HepG2 (cell line): Measurements from ENCODE around the gene GSTK1. TPM values are rescaled to one million over a fixed set of nuclear protein-coding genes. Genes with fewer than 3 reads are reported as not detected.
A peak's percentile ranks its signal among the peaks of the same experiment; 100 is the strongest.

Experiments
- FOXM1 ChIP-seq: sonication (generic); formaldehyde crosslinking; IDR thresholded peaks from 2 replicates; pipeline ENCODE4 v1.5.0; 2020; ENCODE audit warnings: missing genetic modification reagents
- GATAD1 ChIP-seq: IDR thresholded peaks from 2 replicates; pipeline ENCODE4 v1.6.1; 2016; ENCODE audit warnings: missing genetic modification reagents, missing compliant biosample characterization
- JUN ChIP-seq: sonication (generic); formaldehyde crosslinking; IDR thresholded peaks from 2 replicates; pipeline ENCODE4 v1.4.0; 2020; ENCODE audit warnings: mild to moderate bottlenecking, missing genetic modification reagents
- KLF12 ChIP-seq: sonication (generic); formaldehyde crosslinking; IDR thresholded peaks from 2 replicates; pipeline ENCODE4 v1.4.0; 2020; ENCODE audit warnings: missing genetic modification reagents, borderline replicate concordance
- MIER3 ChIP-seq: IDR thresholded peaks from 2 replicates; pipeline ENCODE4 v1.6.1; 2016; ENCODE audit warnings: missing compliant biosample characterization, borderline replicate concordance
- NRL ChIP-seq: sonication (generic); formaldehyde crosslinking; IDR thresholded peaks from 2 replicates; pipeline ENCODE4 v1.5.0; 2020; ENCODE audit warnings: missing genetic modification reagents, mild to moderate bottlenecking, moderate library complexity, borderline replicate concordance
- PCBP2 ChIP-seq: fragments of 200-400 bp; formaldehyde crosslinking; optimal IDR thresholded peaks from 2 replicates; pipeline ENCODE3; 2018; ENCODE audit warnings: low read length, low read depth; ENCODE audit not compliant: poor library complexity, severe bottlenecking
- SOX5 ChIP-seq: IDR thresholded peaks from 2 replicates; pipeline ENCODE4 v1.6.1; 2016; ENCODE audit warnings: borderline replicate concordance
- ZBTB8A ChIP-seq: sonication (generic); formaldehyde crosslinking; IDR thresholded peaks from 2 replicates; pipeline ENCODE4 v1.4.0; 2020; ENCODE audit warnings: mild to moderate bottlenecking, low read depth, missing genetic modification reagents, borderline replicate concordance
- ZNF136 ChIP-seq: sonication (generic); formaldehyde crosslinking; IDR thresholded peaks from 2 replicates; pipeline ENCODE4 v1.8.1; 2022; ENCODE audit warnings: low read depth, mild to moderate bottlenecking, moderate library complexity, missing genetic modification reagents
- ZNF296 ChIP-seq: sonication (generic); formaldehyde crosslinking; conservative IDR thresholded peaks from 2 replicates; pipeline ENCODE4 v1.5.0; 2020; ENCODE audit warnings: mild to moderate bottlenecking, missing genetic modification reagents
- ZNF3 ChIP-seq: IDR thresholded peaks from 2 replicates; pipeline ENCODE4 v1.7.0; 2017; ENCODE audit warnings: inconsistent platforms
- ZNF496 ChIP-seq: sonication (generic); formaldehyde crosslinking; IDR thresholded peaks from 2 replicates; pipeline ENCODE4 v1.8.1; 2023; ENCODE audit warnings: mild to moderate bottlenecking, moderate library complexity, missing genetic modification reagents; ENCODE audit not compliant: insufficient replicate concordance
- ZNF530 ChIP-seq: sonication (generic); formaldehyde crosslinking; IDR thresholded peaks from 2 replicates; pipeline ENCODE4 v1.5.0; 2020; ENCODE audit warnings: low read depth, mild to moderate bottlenecking, missing genetic modification reagents
- ZNF652 ChIP-seq: IDR thresholded peaks from 2 replicates; pipeline ENCODE4 v1.6.1; 2016; ENCODE audit warnings: low read depth, borderline replicate concordance
- ZNF792 ChIP-seq: IDR thresholded peaks from 2 replicates; pipeline ENCODE4 v1.6.1; 2016
- polyA plus RNA-seq, 8 experiments: library from polyadenylated mRNA; depleted of rRNA in 3 of 8; stranded (reverse) in 7 of 8; unstranded in 1 of 8; fragments of >200 nt; fragmentation: Illumina TruSeq in 4 of 8; extraction: Trizol in 4 of 8; gene quantifications; 2 replicates each; pipeline versions ENCODE4 v1.2.1 to v1.2.3, GENCODE V29; 2011 to 2016; ENCODE audit warnings: low read depth in 4 of 8, missing spikeins in 1 of 8, mixed read lengths in 1 of 8; ENCODE audit not compliant: insufficient read depth in 1 of 8
- total RNA-seq, 5 experiments: library from RNA; depleted of rRNA; stranded (reverse); fragments of >200 nt; fragmentation: Illumina TruSeq; extraction: Trizol; gene quantifications; 2 replicates each; pipeline ENCODE4 v1.2.3, GENCODE V29; 2016; ENCODE audit warnings: low read depth in 1 of 5
- TF ChIP-seq, protein P1 (sequence below): sonication (generic); formaldehyde crosslinking; IDR thresholded peaks from 2 replicates; pipeline ENCODE4 v1.8.1; 2022; ENCODE audit warnings: low read depth, mild to moderate bottlenecking, missing genetic modification reagents
- TF ChIP-seq, protein P2 (sequence below): IDR thresholded peaks from 2 replicates; pipeline ENCODE4 v1.6.1; 2016; ENCODE audit warnings: low read depth, missing genetic modification reagents, missing compliant biosample characterization
- TF ChIP-seq, protein P3 (sequence below): sonication (generic); formaldehyde crosslinking; conservative IDR thresholded peaks from 2 replicates; pipeline ENCODE4 v1.5.0; 2020; ENCODE audit warnings: missing genetic modification reagents

Gene GSTK1
- total and polyA plus RNA-seq, 2 of the 13 experiments (the other 11 are each of a cell fraction or from before 2014, with no cell fraction given): 64.6 to 92.1 TPM

DNA sequence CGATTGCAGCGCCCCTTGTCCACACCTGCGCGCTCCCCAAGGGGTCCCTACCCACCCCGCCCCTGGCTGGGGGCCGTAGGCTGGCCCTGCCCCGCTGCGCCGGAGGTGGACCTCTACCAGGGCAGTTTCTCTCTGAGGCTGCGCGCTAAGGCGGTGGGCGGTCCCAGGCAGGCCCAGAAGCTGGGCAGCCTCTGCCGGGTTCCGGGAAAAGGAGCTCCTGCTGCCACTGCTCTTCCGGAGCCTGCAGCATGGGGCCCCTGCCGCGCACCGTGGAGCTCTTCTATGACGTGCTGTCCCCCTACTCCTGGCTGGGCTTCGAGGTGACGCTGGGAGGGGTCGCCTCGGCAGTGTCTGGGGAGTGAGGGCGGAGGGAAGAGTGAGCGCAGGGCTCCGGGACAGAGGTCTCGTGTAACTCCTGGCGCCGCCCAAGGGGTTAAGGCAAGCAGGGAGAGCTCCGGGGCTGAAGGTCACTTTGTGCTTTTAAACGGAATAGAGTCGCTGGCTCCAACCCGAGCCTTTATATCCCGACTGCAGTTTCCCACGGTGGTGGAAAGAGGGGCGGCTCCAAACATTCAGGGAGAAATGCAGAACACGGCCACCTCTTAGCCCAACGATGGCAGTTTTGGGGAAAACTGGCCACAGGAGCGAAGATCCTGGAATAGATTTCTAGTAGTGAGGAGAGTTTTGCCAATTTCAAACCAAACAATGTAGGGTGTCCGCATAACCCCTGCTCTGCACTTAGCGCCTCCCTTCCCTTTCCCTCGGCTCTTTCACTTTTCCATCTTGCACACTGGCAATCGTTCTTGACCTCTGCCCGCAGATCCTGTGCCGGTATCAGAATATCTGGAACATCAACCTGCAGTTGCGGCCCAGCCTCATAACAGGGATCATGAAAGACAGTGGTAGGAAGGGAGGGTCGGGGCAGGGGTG lies at the start of gene GSTK1 (continued):
- TF ChIP-seq, protein P1, sequence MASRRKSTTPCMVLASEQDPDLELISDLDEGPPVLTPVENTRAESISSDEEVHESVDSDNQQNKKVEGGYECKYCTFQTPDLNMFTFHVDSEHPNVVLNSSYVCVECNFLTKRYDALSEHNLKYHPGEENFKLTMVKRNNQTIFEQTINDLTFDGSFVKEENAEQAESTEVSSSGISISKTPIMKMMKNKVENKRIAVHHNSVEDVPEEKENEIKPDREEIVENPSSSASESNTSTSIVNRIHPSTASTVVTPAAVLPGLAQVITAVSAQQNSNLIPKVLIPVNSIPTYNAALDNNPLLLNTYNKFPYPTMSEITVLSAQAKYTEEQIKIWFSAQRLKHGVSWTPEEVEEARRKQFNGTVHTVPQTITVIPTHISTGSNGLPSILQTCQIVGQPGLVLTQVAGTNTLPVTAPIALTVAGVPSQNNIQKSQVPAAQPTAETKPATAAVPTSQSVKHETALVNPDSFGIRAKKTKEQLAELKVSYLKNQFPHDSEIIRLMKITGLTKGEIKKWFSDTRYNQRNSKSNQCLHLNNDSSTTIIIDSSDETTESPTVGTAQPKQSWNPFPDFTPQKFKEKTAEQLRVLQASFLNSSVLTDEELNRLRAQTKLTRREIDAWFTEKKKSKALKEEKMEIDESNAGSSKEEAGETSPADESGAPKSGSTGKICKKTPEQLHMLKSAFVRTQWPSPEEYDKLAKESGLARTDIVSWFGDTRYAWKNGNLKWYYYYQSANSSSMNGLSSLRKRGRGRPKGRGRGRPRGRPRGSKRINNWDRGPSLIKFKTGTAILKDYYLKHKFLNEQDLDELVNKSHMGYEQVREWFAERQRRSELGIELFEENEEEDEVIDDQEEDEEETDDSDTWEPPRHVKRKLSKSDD (CRISPR knock-in tag): 0 out of 2 replicates have a peak, but pooled peaks have one; percentile 69
- TF ChIP-seq, protein P2, sequence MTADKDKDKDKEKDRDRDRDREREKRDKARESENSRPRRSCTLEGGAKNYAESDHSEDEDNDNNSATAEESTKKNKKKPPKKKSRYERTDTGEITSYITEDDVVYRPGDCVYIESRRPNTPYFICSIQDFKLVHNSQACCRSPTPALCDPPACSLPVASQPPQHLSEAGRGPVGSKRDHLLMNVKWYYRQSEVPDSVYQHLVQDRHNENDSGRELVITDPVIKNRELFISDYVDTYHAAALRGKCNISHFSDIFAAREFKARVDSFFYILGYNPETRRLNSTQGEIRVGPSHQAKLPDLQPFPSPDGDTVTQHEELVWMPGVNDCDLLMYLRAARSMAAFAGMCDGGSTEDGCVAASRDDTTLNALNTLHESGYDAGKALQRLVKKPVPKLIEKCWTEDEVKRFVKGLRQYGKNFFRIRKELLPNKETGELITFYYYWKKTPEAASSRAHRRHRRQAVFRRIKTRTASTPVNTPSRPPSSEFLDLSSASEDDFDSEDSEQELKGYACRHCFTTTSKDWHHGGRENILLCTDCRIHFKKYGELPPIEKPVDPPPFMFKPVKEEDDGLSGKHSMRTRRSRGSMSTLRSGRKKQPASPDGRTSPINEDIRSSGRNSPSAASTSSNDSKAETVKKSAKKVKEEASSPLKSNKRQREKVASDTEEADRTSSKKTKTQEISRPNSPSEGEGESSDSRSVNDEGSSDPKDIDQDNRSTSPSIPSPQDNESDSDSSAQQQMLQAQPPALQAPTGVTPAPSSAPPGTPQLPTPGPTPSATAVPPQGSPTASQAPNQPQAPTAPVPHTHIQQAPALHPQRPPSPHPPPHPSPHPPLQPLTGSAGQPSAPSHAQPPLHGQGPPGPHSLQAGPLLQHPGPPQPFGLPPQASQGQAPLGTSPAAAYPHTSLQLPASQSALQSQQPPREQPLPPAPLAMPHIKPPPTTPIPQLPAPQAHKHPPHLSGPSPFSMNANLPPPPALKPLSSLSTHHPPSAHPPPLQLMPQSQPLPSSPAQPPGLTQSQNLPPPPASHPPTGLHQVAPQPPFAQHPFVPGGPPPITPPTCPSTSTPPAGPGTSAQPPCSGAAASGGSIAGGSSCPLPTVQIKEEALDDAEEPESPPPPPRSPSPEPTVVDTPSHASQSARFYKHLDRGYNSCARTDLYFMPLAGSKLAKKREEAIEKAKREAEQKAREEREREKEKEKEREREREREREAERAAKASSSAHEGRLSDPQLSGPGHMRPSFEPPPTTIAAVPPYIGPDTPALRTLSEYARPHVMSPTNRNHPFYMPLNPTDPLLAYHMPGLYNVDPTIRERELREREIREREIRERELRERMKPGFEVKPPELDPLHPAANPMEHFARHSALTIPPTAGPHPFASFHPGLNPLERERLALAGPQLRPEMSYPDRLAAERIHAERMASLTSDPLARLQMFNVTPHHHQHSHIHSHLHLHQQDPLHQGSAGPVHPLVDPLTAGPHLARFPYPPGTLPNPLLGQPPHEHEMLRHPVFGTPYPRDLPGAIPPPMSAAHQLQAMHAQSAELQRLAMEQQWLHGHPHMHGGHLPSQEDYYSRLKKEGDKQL (CRISPR knock-in tag): 0 out of 2 replicates have a peak, but pooled peaks have one; percentile 17
- TF ChIP-seq MIER3 (CRISPR knock-in tag): peak; percentile 20; the same call in 1 of the 2 replicates
- TF ChIP-seq FOXM1 (CRISPR knock-in tag): no peak
- TF ChIP-seq ZNF652 (CRISPR knock-in tag): peak; percentile 95
- TF ChIP-seq PCBP2: no peak
- no peak for TF ChIP-seq ZNF530 (CRISPR knock-in tag)
- no peak for TF ChIP-seq JUN (CRISPR knock-in tag)
- no peak; the same call in 1 of the 2 replicates for TF ChIP-seq KLF12 (CRISPR knock-in tag)
- TF ChIP-seq ZNF136: 0 out of 2 replicates have a peak, but pooled peaks have one; percentile 44
- no peak for TF ChIP-seq ZNF3
- no peak for TF ChIP-seq ZNF296 (CRISPR knock-in tag)
- TF ChIP-seq NRL (CRISPR knock-in tag): no peak; the same call in 1 of the 2 replicates
- TF ChIP-seq SOX5 (CRISPR knock-in tag): peak; percentile 41; the same call in 1 of the 2 replicates
- TF ChIP-seq, protein P3, sequence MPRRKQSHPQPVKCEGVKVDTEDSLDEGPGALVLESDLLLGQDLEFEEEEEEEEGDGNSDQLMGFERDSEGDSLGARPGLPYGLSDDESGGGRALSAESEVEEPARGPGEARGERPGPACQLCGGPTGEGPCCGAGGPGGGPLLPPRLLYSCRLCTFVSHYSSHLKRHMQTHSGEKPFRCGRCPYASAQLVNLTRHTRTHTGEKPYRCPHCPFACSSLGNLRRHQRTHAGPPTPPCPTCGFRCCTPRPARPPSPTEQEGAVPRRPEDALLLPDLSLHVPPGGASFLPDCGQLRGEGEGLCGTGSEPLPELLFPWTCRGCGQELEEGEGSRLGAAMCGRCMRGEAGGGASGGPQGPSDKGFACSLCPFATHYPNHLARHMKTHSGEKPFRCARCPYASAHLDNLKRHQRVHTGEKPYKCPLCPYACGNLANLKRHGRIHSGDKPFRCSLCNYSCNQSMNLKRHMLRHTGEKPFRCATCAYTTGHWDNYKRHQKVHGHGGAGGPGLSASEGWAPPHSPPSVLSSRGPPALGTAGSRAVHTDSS (CRISPR knock-in tag): no peak
- TF ChIP-seq GATAD1 (CRISPR knock-in tag): peak; percentile 73
- TF ChIP-seq ZNF792 (CRISPR knock-in tag): 0 out of 2 replicates have a peak, but pooled peaks have one; percentile 78
- TF ChIP-seq ZBTB8A (CRISPR knock-in tag): no peak
- no peak for TF ChIP-seq ZNF496 (CRISPR knock-in tag)
